Body of pancreas (tissue), 4 donors: ENCODE data around the gene IRF7. TPM values are rescaled to one million over a fixed set of nuclear protein-coding genes. Genes with fewer than 3 reads are reported as not detected.

Experiments
- ATAC-seq: fragments of 150-250 bp; one replicate; pipeline ENCODE4 v1.9.1; 2016
- DNase-seq, 4 donors: peaks; one replicate each; pipeline ENCODE4 v3.0.0-alpha.2; 2019
- H3K27ac ChIP-seq, 4 donors: fragments of 200-600 bp; sonication (generic); 1 replicate in 3 of 4; 2 replicates in 1 of 4; pipeline versions ENCODE4 v1.5.1 to v1.6.1; 2016 to 2019; ENCODE audit warnings: mild to moderate bottlenecking in 1 of 4, mixed read lengths in 1 of 4, moderate library complexity in 1 of 4
- H3K27me3 ChIP-seq, 2 donors: fragments of 200-600 bp; sonication (generic); one replicate each; pipeline ENCODE4 v1.6.0; 2016; ENCODE audit warnings: mild to moderate bottlenecking in 1 of 2
- H3K36me3 ChIP-seq, 2 donors: fragments of 200-600 bp; sonication (generic); replicated peaks in 1 of 2; 2 replicates each; pipeline ENCODE4 v1.5.1; 2016; ENCODE audit warnings: low read depth in 2 of 2; ENCODE audit not compliant: insufficient read depth in 1 of 2
- H3K4me1 ChIP-seq: fragments of 200-600 bp; sonication (generic); one replicate; pipeline ENCODE4 v1.6.0; 2016
- H3K4me3 ChIP-seq, 2 donors: fragments of 200-600 bp; sonication (generic); 1 replicate in 1 of 2; 2 replicates in 1 of 2; pipeline ENCODE4 v1.5.1; 2016 to 2019
- H3K9me3 ChIP-seq, 3 donors: fragments of 200-600 bp; sonication (generic); 1 replicate in 2 of 3; 2 replicates in 1 of 3; pipeline ENCODE4 v1.5.1; 2016
- POLR2A ChIP-seq, 3 donors: fragments of 450-650 bp; IDR thresholded peaks; one replicate each; pipeline ENCODE4 v1.6.1; 2016; ENCODE audit warnings: antibody characterized with exemption in 3 of 3, mild to moderate bottlenecking in 2 of 3
- WGBS, 2 donors: methylation state at CpG; one replicate each; pipeline ENCODE4 v1.1.5; 2017; 5-methylcytosine and 5-hydroxymethylcytosine counted together
- intact Hi-C: fragments of 100-400 bp; cut with DNase I; formaldehyde crosslinking; loops from one replicate; pipeline ENCODE4 v1.15.1; 2023
- total RNA-seq, 2 donors: library from RNA; depleted of rRNA; stranded (reverse); fragments of >200 nt; gene quantifications; one replicate each; pipeline ENCODE4 v1.1.0, GENCODE V29; 2016
- TF ChIP-seq, protein P1 (sequence below), 7 experiments: fragments of 450-650 bp in 4 of 7; fragments of 200-600 bp in 3 of 7; sonication (generic) in 3 of 7; IDR thresholded peaks; one replicate each; pipeline ENCODE4 v1.5.1; 2016 to 2019; ENCODE audit warnings: antibody characterized with exemption in 7 of 7

Gene IRF7
- total RNA-seq, result 10 to 100 TPM; 10.4 to 10.9 TPM

DNA sequence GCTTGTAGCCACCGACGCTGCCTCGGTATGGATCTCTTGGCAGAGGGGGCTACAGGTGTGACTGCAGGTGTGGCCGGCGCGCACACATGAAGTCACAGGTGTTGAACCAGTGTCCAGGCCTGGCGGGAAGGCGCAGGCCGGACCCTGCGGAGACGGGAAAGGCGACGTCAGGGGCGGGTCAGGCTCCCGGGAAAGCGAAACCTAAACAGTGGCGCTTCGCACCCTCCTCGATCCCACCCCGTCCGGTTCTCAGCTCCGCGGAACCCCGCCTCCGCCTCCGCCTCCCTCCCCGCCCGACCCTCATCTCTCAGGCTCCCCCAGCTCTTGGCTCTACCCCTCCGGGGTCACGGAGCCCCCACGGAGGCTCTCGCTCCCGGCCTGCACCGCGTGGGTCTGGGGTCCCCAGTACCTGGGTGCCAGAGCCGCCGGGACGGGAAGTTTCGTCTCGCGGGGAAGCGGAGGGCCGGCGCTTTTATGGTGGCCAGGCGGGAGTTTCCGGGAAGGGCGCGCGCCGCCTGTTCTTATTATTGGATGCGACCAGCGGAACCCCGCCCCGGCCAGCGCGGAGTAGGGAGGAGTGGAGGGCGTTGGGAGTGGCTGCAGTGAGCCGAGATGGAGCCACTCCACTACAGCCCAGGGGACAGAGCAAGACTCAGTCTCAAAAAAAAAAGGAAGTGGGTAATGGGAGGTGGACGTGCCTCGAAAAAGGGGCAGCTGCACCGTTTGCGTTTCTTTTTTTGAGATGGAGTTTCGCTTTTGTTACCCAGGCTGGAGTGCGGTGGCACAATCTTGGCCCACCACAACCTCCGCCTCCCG, at the start of gene IRF7:
Gene IRF7, minus strand, starts transcription at position 447 of the 816 bp plus-strand sequence. CDS start 586 bp downstream, outside the sequence.
- no peaks in the 10 kb centered on the region for H3K9me3 ChIP-seq
- ATAC-seq, result peak; percentile 84
- peaks cover 21% of the 10 kb centered on the region for H3K4me1 ChIP-seq
- TF ChIP-seq POLR2A (IDR thresholded peaks at IDR 0.05), result peak; percentile 72 to 92 (median 86)
- TF ChIP-seq, protein P1, sequence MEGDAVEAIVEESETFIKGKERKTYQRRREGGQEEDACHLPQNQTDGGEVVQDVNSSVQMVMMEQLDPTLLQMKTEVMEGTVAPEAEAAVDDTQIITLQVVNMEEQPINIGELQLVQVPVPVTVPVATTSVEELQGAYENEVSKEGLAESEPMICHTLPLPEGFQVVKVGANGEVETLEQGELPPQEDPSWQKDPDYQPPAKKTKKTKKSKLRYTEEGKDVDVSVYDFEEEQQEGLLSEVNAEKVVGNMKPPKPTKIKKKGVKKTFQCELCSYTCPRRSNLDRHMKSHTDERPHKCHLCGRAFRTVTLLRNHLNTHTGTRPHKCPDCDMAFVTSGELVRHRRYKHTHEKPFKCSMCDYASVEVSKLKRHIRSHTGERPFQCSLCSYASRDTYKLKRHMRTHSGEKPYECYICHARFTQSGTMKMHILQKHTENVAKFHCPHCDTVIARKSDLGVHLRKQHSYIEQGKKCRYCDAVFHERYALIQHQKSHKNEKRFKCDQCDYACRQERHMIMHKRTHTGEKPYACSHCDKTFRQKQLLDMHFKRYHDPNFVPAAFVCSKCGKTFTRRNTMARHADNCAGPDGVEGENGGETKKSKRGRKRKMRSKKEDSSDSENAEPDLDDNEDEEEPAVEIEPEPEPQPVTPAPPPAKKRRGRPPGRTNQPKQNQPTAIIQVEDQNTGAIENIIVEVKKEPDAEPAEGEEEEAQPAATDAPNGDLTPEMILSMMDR (IDR thresholded peaks at IDR 0.05), result no peak
- peak within 1 kb of the TSS; percentile 30 to 60 for H3K4me3 ChIP-seq
- WGBS, 2 donors, result 35 to 64% methylated on average over 12 to 66 of the region's 66 CpGs
- intact Hi-C loops, result no loop called here
- H3K36me3 ChIP-seq, result peaks cover 15 to 17% of the 10 kb centered on the region in 2 donors
- H3K27ac ChIP-seq, result peak within 1 kb of the TSS; percentile 78 to 96 (median 86)
- DNase-seq, result peak; percentile 83 to 93 (median 90)
- H3K27me3 ChIP-seq, result no peaks in the 10 kb centered on the region

GRCh38 chr11:665062-665703, 49.4 kb upstream of the IRF7 start:
- no peak for DNase-seq
- no peaks in the 10 kb centered on the region for H3K36me3 ChIP-seq
- 85 to 87% methylated on average over 11 to 14 of the region's 15 CpGs for WGBS, 2 donors
- no peak for TF ChIP-seq POLR2A (IDR thresholded peaks at IDR 0.05)
- TF ChIP-seq, protein P1 (IDR thresholded peaks at IDR 0.05), result no peak
- no peak overlapping the region for H3K4me3 ChIP-seq
- no peaks in the 10 kb centered on the region for H3K27me3 ChIP-seq
- intact Hi-C loops, result no loop called here
- no peak for ATAC-seq
- H3K4me1 ChIP-seq, result no peaks in the 10 kb centered on the region
- no peaks in the 10 kb centered on the region for H3K9me3 ChIP-seq
- H3K27ac ChIP-seq, result peak overlapping the region in 2 of 4 donors; percentile 21 to 41

GRCh38 chr11:662689-663274, 47.0 kb upstream of the IRF7 start:
- Histone ChIP-seq H3K9me3 (no peaks in the 10 kb centered on the region), H3K4me3 (no peak overlapping the region), H3K36me3 (peaks cover 0 to 3% of the 10 kb centered on the region in 2 donors), H3K27me3 (no peaks in the 10 kb centered on the region), H3K4me1 (no peaks in the 10 kb centered on the region), H3K27ac (no peak overlapping the region)
- WGBS, 2 donors, result 48 to 71% methylated on average over 10 to 15 of the region's 15 CpGs
- DNase-seq (peak; percentile 69 to 83 (median 76)), ATAC-seq (peak; percentile 80)
- intact Hi-C loops, result no loop called here
- no peak for TF ChIP-seq POLR2A (IDR thresholded peaks at IDR 0.05)
- TF ChIP-seq, protein P1 (IDR thresholded peaks at IDR 0.05), result peak; percentile 59 to 87 (median 70)

DNA sequence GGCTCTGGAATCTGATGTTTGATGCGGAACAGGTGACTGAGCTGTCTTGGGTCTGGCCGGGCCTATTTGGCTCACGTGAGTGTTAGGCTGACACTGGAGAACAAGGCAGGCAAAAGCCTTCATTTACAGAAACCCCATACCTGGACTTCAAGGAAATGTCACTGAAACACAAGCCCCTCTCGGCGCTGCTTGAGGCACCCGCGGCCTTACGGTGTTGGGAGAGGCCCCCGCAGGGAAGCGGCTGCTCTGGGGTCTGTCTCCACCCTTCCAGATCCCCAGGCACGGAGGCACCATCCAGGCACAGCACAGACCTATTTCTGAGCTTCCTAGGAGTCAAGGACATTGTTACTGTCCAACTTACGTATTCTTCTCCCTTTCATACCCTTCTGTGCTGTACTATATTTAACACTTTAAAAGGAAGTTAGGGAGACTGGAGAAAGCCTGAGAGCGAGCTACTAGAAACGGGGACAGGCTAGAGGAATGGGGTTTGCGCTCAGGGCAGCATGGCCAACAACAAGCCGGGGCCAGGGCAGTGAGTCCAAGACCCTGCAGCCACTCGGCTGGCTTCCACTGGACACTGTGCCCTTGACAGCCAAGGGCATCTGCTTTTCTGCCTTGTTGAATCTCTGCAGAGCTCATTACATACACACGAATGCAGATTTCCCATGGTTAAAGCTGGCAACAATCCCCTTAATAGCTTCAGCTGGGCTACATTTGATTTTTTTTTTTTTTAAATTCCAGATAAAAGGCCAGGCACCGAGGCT, 45.1 kb upstream of the IRF7 start:
- Histone ChIP-seq H3K4me1 (no peaks in the 10 kb centered on the region), H3K36me3 (peaks cover 0 to 3% of the 10 kb centered on the region in 2 donors), H3K27me3 (no peaks in the 10 kb centered on the region), H3K9me3 (no peaks in the 10 kb centered on the region), H3K27ac (no peak overlapping the region), H3K4me3 (no peak overlapping the region)
- WGBS, 2 donors, result 90 to 94% methylated on average over 19 of the region's 19 CpGs
- TF ChIP-seq, protein P1 (IDR thresholded peaks at IDR 0.05), result no peak
- no peak for TF ChIP-seq POLR2A (IDR thresholded peaks at IDR 0.05)
- ATAC-seq, result no peak
- intact Hi-C loops, result no loop called here
- no peak for DNase-seq
